ENCODE measurements around the gene PRDM10. TPM values are rescaled to one million over a fixed set of nuclear protein-coding genes. Genes with fewer than 3 reads are reported as not detected.

PRDM10 gene
- polyA plus RNA-seq (13.7 and 15.3 TPM in 2 replicates), polyA minus RNA-seq (19.6 and 22.2 TPM in 2 replicates)

- TF ChIP-seq POLR2AphosphoS5 (IDR thresholded peaks at IDR 0.05): peak; percentile 82
- no peak for TF ChIP-seq CTCF (IDR thresholded peaks at IDR 0.05; ENCODE audit: poor library complexity, severe bottlenecking)
- TF ChIP-seq TAF1 (IDR thresholded peaks at IDR 0.05; ENCODE audit: low read depth): peak; percentile 76
- TF ChIP-seq RAD21 (conservative IDR thresholded peaks at IDR 0.05): no peak
- peak; percentile 78 for TF ChIP-seq EP300 (conservative IDR thresholded peaks at IDR 0.05; ENCODE audit: poor library complexity, severe bottlenecking)
- TF ChIP-seq REST (IDR thresholded peaks at IDR 0.05; ENCODE audit: borderline replicate concordance): peak; percentile 67
- no peak for TF ChIP-seq SMC3 (conservative IDR thresholded peaks at IDR 0.05; ENCODE audit: poor library complexity)
- no peak for TF ChIP-seq MXI1 (conservative IDR thresholded peaks at IDR 0.05; ENCODE audit: poor library complexity, severe bottlenecking)
- TF ChIP-seq EZH2 (IDR thresholded peaks at IDR 0.05; ENCODE audit: borderline replicate concordance, insufficient read depth, low read length, poor library complexity, severe bottlenecking): no peak
- H3K4me2 ChIP-seq (ENCODE audit: low read length): peak within 1 kb of the TSS; percentile 71
- H3K36me3 ChIP-seq (ENCODE audit: insufficient read depth, low read length): no peaks in the 10 kb centered on the region
- no peaks in the 10 kb centered on the region for H3K9me2 ChIP-seq (ENCODE audit: insufficient read depth, low read length)
- H3K79me2 ChIP-seq (replicated peaks; ENCODE audit: insufficient read depth, low read length): peaks cover 33% of the 10 kb centered on the region
- peak within 1 kb of the TSS; percentile 74 for H3K4me3 ChIP-seq (ENCODE audit: low read length)
- H2AFZ ChIP-seq (ENCODE audit: low read depth, low read length): peak within 1 kb of the TSS; percentile 89
- no peaks in the 10 kb centered on the region for H3K9me3 ChIP-seq (ENCODE audit: low read length)
- H3K27ac ChIP-seq (ENCODE audit: low read length): peak within 1 kb of the TSS; percentile 98
- H3K9ac ChIP-seq (ENCODE audit: low read length): peak within 1 kb of the TSS; percentile 91
- H3F3A ChIP-seq (ENCODE audit: insufficient read depth, low read length, poor library complexity, severe bottlenecking): peaks cover 7% of the 10 kb centered on the region
- no peaks in the 10 kb centered on the region for H4K20me1 ChIP-seq (ENCODE audit: insufficient read depth)
- no peaks in the 10 kb centered on the region for H3K27me3 ChIP-seq (ENCODE audit: insufficient read depth, low read depth, low read length)
Observed at GRCh38 chr11:130002352-130002845, at the start of gene PRDM10. TSS of gene PRDM10 (minus strand) at chr11:130002835. CDS start at chr11:129960964, 41,871 bp downstream.

DNA sequence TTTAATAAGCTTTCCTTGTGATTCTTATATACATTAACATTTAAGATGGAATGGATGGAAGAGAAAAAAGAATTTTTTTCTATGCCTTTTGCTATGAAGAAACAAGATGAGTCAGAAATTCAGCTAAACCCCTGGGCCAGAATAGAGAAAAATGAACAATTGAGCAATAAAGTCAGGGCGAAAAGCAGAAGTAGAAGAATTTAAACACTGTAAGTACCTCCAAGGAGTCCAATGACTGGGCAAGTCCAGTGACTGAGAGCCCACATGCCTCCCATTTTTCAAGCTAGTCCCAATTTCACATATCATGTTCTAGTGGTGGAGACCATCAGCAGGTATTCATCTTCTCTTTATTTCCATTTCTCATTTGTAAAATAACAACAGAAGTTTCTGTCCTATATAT is 48.4 kb upstream of the PRDM10 start:
- TF ChIP-seq POLR2AphosphoS5 (IDR thresholded peaks at IDR 0.05): no peak
- no peak for TF ChIP-seq REST (IDR thresholded peaks at IDR 0.05; ENCODE audit: borderline replicate concordance)
- no peak for TF ChIP-seq TAF1 (IDR thresholded peaks at IDR 0.05; ENCODE audit: low read depth)

More for the DNA sequence above, 48.4 kb upstream of the PRDM10 start:
- H3K4me2 ChIP-seq (ENCODE audit: low read length): no peak overlapping the region
- no peaks in the 10 kb centered on the region for H3K79me2 ChIP-seq (replicated peaks; ENCODE audit: insufficient read depth, low read length)
- H4K20me1 ChIP-seq (ENCODE audit: insufficient read depth): no peaks in the 10 kb centered on the region
- H3K36me3 ChIP-seq (ENCODE audit: insufficient read depth, low read length): no peaks in the 10 kb centered on the region
- no peaks in the 10 kb centered on the region for H3K27me3 ChIP-seq (ENCODE audit: insufficient read depth, low read depth, low read length)
- H3F3A ChIP-seq (ENCODE audit: insufficient read depth, low read length, poor library complexity, severe bottlenecking): no peaks in the 10 kb centered on the region
- H3K4me3 ChIP-seq (ENCODE audit: low read length): no peak overlapping the region
- H3K9ac ChIP-seq (ENCODE audit: low read length): no peak overlapping the region
- H3K9me3 ChIP-seq (ENCODE audit: low read length): no peaks in the 10 kb centered on the region
- no peak overlapping the region for H2AFZ ChIP-seq (ENCODE audit: low read depth, low read length)
- H3K27ac ChIP-seq (ENCODE audit: low read length): no peak overlapping the region
- no peaks in the 10 kb centered on the region for H3K9me2 ChIP-seq (ENCODE audit: insufficient read depth, low read length)
